GDM1 (cell line): ENCODE measurements around the gene C1orf167.

Experiments
- DNase-seq: peaks from one replicate; lab custom pipeline; 2025; lab: John Stamatoyannopoulos, UW

C1orf167 gene

GRCh38 chr1:11835441-11836225 lies 73.6 kb downstream of the C1orf167 start:
- DNase-seq, result no peak

- DNase-seq, result no peak
These were observed 75.2 kb downstream of the C1orf167 start for GRCh38 chr1:11836955-11837766.

- no peak for DNase-seq
These were observed 75.9 kb downstream of the C1orf167 start for GRCh38 chr1:11837767-11838348.

GRCh38 chr1:11838349-11839272 lies 76.6 kb downstream of the C1orf167 start:
- DNase-seq, result peak; percentile 25
